ENCODE results near the gene SMIM20.
"Not testable (repeated sequence)": the region's sequence is repeated elsewhere in the genome, so short reads cannot be mapped to it uniquely, and the experiment has no call there.

Gene SMIM20

DNA sequence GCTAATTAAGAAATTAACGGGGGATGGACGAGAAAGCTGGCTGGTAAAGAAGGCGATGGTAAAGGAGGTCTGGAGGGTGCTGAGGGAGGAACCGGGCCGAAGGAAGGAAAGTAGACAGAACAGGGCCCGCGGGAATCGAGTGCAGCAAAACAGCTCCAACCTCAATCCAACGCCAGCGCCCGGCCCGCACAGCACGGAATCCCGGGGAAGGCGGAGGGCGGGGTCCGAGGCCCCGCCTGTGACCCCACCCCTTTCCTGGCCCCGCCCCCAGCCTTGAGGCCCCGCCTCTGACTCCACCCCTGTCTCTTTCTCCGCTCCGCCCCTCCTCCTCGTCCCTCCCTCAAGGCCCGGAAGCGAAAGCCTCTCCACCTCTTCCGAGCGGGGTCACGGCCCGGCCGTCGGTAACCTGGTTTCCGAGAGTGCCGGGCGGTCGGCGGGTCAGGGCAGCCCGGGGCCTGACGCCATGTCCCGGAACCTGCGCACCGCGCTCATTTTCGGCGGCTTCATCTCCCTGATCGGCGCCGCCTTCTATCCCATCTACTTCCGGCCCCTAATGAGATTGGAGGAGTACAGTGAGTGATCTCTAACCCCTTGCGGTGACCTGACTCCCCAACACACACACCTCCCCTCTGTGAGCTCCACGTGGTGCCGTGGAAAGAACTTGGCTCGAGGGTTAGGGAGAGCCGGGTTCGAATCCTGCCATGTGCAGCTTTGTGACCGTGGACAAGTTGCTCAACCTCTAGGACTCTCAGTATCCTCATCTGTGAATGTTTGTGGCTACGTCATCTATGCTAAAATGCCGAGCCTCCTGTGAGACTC, at the start of gene SMIM20:
Gene SMIM20, plus strand, starts transcription at position 370 of the 819 bp plus-strand sequence. Its CDS starts 94 bp downstream, at position 464.
- peak; percentile 28 for DNase-seq

DNA sequence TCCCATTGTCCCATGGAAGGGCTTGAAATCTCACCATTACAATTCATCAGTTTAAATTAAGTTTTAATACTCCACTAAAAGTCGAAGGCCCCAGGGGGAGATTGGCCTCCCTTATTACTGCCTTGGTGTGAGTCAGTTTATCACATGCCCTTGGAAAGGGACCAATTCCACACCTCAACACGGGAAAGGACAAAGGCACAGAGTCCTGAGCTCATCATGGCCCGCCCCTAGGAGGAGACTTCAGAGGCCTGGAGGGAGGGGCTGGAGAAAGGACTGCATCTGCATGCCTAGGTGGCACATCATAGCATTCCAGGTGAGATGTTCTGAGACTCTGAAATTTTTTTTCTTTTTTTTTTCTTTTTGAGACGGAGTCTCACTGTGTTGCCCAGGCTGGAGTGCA, 48.4 kb upstream of the SMIM20 start:
- no peak for DNase-seq

DNA sequence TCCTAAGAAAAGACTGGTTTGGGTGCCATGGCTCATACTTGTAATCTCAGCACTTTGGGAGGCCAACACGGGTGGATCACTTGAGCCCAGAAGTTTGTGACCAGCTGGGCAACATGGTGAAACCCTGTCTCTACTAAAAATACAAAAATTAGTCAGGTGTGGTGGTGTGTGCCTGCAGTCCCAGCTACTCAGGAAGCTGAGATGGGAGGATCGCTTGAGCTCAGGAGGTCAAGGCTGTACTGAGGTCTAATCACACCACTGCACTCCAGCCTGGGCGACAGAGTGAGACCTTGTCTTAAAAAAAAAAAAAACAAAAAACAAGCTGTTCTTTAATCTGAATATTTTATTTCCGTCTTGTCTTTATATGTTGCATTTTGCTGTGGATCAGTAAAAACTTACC, 47.6 kb upstream of the SMIM20 start:
- DNase-seq: not testable (repeated sequence)

DNA sequence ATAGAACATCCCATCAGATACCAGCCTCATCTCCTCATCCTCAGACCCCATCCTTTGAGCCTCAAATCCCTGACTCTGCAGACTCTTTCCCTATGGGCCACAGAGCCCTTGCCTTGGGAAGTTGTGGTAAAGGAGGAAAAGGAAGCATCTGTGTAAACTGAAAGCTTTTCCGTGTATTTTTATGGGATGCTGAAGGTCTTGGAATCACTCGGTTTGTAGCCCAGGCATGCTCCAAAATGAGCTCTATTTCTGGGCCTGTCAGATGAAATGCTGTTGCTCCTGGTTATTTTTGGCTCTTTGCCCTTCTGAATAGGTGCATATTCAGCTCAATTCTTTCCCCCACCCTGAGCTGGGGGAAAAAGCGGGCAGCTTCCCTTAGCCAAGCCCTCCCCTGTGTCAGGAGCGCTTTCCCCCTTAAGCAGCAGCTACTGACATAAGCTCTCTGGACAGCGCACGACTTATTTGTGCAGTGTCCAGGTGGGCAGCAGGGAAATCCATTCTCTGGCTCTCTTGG, 46.2 kb upstream of the SMIM20 start:
- DNase-seq: no peak

DNA sequence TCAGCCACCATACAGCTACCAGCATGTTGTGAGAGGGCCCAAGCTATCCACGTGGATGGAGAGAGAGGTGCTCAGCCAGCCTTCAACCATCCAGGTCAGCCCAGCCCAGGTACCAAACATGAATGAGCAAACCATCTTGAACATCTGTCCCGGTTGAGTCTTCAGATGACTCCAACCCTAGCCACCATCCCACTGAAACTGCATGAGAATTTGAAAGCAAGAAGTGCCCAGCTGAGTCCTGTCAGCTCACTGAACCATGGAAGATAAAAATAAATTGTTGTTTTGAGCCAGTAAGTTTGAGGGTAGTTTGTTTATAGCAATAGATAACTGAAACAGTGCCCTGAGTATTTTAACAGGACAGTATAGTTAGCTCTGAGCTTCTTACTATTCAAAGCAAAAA, 43.9 kb upstream of the SMIM20 start:
- DNase-seq: no peak

DNA sequence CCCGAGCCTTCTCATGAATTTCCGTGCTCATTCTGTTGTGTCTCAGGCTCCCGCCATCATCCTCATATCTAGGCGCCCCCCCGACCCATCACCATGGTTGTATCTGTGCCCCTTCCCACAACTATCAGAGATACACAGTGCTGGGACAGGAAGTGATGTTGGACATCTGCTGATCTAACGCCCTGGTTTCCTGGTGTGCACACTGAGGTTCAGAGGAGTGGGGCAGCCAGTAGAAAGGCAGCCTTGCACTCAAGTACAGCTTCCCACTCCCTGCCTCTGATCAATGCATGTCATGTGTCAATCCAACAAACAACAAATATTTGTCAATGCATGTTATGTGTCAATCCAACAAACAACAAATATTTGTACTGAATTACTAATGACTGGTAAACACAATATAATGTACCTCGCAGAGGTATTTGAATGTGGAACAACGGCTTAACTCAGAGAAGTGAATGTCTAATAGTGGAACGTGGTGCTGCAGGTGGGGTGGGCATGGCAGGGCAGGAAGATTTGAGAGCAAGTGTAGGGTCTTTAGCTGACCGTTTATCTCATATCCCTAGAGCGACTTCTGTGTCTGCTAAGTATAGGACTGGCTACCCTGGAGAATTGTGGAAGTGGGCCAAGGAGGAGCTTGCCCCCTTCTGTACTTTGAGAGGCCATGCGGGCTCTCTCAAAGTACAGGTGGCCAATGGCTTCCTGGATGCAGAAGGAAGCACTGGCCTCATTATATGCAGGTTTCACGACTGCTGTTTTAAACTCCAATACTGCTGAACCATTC, 41.0 kb upstream of the SMIM20 start:
- no peak for DNase-seq

DNA sequence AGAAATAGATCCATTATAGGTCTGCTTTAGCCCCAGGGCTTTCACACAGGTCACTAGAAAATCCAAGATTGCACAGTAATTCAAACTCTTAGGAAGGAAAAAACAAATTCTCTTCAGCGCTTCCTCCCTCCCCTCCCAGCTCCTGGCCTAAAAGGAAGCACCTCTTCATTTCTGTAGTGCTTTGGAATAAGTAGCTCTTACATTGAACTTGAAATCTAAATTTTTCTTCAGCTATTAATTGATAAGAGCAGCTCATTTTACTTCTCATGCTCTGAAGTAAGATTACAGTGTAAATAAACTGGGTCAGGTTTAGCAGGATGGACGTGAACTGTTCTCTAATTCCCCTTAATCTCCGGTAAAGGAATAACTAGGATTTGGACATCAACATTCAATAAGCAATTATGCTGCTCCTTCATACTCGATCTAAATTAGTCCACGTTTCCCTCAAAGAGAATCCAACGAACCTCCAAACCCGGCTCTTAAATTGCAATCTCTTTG, 40.3 kb upstream of the SMIM20 start:
- no peak for DNase-seq

DNA sequence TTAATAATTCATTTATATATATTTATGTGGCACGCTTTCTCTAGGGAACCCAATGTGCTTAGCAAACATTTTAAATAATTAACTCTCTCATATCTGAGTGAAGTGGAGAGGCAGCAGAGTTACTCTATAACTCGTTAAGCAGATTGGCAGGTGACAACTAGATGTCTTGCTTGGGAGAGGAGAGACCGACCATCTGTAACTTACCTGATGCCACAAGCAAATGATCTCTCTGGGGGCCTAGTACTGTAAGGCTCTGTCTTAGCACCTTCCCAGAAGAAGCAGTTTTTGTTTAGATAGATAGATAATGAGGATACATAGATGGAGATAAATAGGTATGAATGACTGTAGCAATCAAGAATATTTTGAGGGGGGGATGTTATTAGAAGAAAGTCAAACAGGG, 39.4 kb upstream of the SMIM20 start:
- no peak for DNase-seq

DNA sequence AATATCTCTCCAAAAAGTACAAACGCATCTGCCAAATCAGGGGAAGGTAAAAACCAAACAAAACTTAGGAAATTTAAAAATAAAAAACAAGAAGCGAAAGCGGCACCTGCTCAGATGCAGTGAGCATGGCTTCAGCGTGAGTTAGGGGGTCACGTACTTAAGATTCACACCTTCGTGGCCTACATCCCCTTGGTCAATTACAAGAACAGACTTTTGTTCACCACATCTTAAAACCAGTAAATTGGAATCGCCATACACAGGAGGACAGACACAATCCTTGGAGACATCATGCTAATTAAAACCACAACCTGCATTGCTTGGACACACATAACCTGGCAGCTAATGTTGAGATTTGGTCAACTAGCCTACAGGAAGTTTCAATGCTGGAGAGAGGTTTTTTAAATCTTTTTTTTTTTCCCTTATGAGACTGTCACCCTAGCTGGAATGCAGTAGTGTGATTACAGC, 38.7 kb upstream of the SMIM20 start:
- DNase-seq: no peak

DNA sequence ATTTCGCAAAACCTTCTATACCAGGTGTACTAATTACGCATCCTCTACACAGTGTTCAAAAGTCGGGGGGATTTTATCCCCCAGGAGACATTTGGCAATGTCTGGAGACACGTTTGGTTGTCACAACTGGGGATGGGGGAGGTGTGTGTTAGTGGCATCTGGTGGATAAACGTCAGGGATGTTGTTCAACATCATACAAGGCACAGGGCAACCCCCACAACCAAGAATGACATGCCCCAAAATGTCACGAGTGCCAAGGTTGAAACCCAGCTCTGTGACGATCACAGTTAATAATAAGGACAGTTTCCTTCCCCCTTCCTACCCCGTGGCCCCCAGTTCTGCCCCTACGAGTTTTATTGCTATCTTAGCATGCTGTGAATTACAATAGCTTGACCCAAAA, 35.3 kb upstream of the SMIM20 start:
- DNase-seq: no peak

DNA sequence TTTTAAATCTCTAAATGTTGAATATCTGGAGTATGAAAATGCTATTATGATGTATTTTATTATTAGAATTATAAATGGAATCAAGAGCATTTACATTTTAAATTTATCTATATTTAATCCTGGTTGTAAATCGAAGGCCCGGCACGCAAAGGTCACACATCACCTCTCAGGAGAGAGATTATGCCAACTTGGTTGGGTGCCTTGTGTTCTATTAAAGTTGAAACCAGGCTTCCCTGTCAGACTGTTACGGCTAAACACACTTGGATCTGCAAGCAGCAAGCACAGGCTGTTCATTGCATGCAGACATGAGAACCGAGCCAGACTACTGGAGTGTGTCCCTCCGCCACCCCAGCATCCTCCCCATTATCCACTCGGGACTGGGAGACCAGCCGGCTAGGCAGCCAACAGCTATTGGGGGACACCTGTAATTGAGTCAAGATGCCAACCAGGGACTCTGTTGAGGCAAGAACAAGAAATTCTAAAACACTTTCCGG, 34.9 kb upstream of the SMIM20 start:
- no peak for DNase-seq

DNA sequence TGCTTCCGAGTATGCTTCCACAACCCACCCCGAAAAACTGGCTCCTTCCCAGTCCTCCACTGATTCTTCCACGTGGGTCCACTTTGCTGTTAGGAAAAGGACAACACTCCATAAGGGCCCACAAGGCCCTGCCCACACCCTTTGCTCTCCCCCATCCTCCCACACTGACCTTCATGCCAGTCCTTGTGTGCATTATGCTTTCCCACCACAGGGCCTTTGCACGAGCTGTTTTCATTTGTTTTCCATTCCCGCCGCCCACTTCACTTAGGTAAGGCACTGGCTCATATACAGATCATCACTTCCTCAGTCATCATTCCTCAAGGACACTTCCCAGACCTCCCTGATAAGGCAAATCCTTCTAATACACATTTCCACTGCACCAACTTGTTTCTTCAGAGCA, 34.4 kb upstream of the SMIM20 start:
- no peak for DNase-seq

DNA sequence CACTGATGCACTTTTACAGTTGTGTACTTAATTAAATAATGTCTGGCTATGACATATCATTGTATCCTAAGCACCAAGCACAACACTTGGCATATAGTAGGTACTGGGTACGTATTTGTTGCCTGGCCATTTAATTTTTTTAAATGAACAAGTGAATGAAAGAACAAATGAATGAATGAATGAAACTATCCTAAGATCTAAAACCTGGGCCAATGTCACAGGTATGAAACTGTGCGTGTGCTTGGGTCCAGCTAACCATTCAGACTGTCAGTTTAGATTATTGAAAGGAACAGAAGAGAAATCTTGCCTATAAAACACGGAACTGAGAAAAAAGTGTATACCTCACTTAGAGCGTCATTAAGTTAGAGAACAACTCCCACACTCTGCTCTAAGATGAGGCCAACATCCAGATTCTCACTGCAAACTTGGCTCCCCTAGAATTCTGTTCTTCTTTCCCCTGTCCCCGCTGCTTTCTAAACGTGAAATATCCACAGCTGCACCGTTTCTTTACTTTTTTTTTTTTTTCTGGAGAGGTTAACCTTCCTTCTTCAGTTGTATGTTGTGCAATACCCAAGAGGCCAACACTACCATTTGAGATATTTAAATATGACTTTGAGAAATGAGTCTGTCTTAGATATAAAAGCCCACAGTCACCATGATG, 33.9 kb upstream of the SMIM20 start:
- DNase-seq: no peak

DNA sequence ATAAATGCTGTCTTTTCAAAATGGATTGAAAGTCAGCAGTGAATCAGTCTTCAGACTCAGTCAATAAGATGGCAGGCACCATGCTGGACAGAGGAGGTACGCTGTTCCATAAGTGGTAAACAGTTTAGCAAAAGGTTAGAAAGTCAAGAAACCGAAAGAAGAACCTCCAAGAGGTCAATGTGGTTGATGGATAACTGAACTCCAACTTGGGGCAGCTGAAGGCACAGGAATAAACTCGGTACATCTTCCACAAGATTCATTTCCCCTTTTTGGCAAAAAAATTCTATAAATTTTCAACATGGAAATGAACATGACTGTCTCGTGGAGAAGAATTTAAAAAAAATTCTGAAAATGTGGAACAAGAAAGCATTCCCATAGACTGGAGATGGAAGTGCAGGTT, 32.8 kb upstream of the SMIM20 start:
- DNase-seq: no peak

DNA sequence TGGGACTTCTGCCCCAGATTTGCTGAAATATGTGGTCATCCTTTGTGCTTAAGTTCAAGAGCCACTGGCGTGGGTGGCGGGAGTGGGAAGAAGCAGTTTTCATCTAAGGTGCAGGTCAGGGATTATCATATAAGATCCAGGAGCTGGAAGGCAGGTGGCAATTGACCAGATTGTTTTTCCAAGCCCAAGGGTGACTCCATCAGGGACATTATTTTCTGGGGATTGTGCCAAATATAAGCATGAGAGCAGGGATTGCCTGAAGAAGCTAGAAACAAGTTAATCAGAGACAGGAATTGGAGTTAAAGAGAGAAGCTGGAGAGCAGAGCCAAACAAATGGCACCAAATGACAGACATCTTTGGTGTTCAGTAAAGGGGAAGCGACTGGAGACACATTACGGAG, 31.8 kb upstream of the SMIM20 start:
- DNase-seq: no peak

DNA sequence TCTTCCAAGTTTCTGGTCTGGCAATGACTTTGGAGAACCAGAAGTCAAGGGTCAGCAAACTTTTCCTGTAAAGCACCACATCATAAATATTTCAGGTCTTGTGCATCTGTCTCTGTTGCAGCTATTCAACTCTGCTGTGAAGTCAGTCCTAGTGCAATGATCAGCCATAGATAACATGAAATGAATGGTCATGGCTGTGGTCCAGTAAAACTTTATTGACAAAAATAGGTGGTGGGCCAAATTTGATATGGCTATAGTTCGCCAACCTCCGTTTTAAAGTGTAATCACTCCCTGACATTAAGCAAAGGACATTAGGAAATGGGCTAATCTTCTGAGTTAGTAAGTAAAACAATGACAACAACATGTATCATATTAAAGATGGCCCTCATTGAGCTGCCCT, 30.5 kb upstream of the SMIM20 start:
- DNase-seq: no peak

DNA sequence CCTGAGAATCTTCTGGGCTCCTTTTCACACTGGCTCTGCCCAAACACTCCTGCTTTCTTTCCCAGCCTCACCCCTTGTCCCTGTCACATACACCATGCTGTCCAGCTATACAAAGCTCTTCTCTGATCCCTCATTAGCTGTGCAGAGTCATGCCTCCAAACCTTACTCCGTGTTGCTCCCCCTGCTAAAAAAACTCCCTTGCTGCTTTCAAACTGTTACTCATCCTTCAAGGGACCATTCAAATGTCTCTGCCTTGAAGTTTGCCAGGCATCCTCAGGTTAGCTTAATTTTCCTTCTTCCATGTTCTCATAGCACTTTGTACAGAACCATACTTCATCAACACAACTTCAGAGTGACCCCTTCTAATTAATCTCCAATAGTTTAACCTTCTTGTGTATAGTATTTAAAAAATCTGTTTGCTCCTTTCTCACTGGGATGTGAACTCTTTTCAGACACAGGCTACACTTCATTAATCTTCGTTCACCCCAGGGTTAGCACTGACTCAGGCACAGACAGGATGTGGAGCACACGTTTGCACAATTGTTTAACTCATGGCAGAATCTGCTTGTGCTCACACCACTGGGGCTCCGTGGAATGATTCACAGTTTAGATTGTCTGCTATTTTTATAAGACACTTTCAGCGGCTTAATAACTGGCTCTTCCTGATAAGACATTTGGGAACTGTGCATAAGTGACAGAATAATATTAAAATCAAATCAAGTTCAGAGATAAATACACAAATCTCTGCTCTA, 29.8 kb upstream of the SMIM20 start:
- DNase-seq: no peak

DNA sequence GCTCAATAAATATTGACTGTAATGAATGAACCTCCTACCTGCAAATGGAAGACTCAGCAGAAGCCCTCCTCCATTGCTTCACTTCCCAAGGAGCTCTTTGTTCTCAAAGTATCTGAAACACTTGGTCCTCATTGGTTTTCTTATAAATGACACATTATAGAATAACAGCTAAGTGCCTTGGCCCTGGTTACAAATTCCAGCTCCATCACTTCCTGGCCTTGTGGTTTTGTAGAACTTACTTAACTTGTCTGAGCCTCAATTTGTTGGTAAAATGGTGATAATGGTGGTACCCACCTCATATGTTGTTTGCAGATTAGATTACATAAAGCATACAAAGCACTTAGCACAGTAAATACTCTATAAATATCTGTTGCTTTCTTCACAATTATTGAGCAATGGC, 25.2 kb upstream of the SMIM20 start:
- DNase-seq: no peak

DNA sequence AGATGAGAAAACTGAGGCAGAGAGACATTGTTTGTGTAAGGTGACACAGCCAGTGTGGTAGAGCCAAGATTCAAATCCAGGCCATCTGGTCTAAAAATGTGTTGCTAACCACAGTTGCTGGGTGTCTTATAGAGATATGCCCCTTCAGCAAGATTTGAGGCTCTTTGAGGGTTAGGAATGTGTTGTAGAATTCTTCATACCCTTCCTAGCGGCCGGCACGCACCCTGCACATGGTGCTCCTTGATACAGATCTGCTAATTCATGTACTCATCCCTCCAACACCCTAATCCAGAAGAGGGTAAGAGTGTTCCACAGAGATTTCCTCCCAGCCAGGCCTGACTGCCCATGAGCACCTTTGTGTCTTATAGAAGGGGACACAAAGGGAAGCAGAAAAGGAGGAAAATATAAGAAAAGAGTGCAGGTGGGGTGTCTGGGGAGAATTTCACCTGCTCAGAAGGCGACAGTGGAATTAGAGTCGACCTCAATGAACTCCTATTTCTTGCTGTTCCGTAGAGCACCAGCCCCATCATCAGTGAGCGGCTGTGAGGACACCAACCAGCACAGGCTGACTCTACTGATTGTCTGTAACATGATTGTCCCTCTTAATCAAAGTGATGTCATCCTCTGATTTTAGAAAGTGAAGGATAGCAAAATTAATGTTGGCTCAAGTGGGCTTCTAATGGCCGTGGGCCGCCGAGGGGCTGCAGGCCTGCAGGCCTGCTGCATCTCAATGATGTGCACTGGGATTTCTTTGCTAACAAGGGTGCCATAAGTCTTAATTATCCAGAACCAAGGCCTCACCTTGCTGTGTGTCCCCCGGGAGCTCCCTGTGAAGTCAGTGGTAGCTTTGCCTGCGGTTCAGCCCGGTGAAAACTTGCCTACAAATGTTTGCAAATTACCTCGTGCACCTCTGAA, 24.2 kb upstream of the SMIM20 start:
- DNase-seq: no peak

DNA sequence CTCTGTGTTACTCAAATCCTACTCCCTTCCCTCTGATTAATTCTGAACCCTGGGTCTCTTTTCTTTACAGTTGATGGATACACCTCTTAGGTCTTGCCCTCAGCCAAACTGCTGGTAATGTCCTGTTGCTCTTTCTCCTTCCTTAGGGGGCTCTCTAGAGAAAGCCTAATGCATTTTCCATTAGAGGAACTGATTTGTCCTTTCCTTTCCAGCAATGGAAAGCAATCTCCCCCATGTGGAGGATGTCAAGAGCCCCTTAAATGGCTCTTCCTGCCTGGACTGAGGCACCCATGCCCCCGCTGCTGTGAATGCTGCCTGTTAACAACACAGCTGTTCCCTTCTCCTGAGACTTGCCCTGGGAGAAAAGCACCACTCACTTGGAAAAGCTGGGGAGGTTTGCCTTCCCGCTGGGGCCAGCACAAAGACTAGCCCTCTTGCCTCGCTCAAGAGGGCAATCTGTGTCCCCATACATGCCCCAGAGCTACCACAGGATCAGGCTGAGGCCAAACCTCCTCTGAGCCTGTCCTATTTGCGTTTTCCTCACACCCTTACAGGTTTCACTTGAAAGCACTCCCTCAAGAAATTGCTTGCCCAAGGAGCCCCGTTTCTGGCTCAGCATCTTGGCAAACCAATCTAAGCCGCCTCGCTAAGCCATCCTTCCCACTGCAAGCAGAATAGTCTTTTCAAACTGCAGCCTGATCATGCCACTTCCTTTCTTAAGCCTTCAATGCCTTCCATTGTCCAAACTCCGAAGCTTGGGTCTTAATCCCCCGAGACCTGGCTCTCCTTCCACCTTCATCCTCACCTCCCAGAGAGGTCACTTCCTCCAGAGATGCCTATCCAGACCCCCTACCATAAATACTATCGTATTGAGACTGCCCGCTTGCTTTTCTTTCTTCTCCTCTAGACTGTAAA, 23.2 kb upstream of the SMIM20 start:
- no peak for DNase-seq
